NCI-H1436 treated with DMSO at 0.1 percent for 48 hours (cell line): ENCODE data around the gene CCR5.

Source experiments
- DNase-seq: peaks from one replicate; lab custom pipeline; 2025; lab: John Stamatoyannopoulos, UW

CCR5 gene

GRCh38 chr3:46359733-46360493 is 10.8 kb upstream of the CCR5 start:
- no peak for DNase-seq

- DNase-seq: no peak
Measured at GRCh38 chr3:46360907-46361306, 9.8 kb upstream of the CCR5 start.

GRCh38 chr3:46361408-46362283 is 9.1 kb upstream of the CCR5 start:
- DNase-seq: no peak

GRCh38 chr3:46365041-46365440 is 5.7 kb upstream of the CCR5 start:
- DNase-seq: no peak

- DNase-seq: no peak
Measured at GRCh38 chr3:46365737-46366524, 4.8 kb upstream of the CCR5 start.

- DNase-seq: no peak
Measured at GRCh38 chr3:46367811-46368210, 2.9 kb upstream of the CCR5 start.

GRCh38 chr3:46368569-46368968 is 2.2 kb upstream of the CCR5 start:
- DNase-seq: no peak

GRCh38 chr3:46369151-46369550 is 1.6 kb upstream of the CCR5 start:
- no peak for DNase-seq

GRCh38 chr3:46369675-46370132 is 1.0 kb upstream of the CCR5 start:
- DNase-seq: no peak

- DNase-seq: no peak
Measured at GRCh38 chr3:46371519-46372340, 984 bp downstream of the CCR5 start.

GRCh38 chr3:46372492-46373359 is 2.0 kb downstream of the CCR5 start:
- DNase-seq: no peak

- DNase-seq: no peak
Measured at GRCh38 chr3:46374755-46375154, 4.0 kb downstream of the CCR5 start.

- no peak for DNase-seq
Measured at GRCh38 chr3:46375218-46375617, 4.5 kb downstream of the CCR5 start.

GRCh38 chr3:46375814-46376213 is 5.1 kb downstream of the CCR5 start:
- no peak for DNase-seq

- no peak for DNase-seq
Measured at GRCh38 chr3:46378426-46378942, 7.7 kb downstream of the CCR5 start.

- no peak for DNase-seq
Measured at GRCh38 chr3:46380471-46381221, 9.9 kb downstream of the CCR5 start.

- DNase-seq: no peak
Measured at GRCh38 chr3:46381625-46382024, 10.9 kb downstream of the CCR5 start.

GRCh38 chr3:46383211-46383950 is 12.6 kb downstream of the CCR5 start:
- no peak for DNase-seq

- DNase-seq: no peak
Measured at GRCh38 chr3:46383951-46384330, 13.2 kb downstream of the CCR5 start.
